ENCODE measurements around the gene SEC23A.

The SEC23A gene

DNA sequence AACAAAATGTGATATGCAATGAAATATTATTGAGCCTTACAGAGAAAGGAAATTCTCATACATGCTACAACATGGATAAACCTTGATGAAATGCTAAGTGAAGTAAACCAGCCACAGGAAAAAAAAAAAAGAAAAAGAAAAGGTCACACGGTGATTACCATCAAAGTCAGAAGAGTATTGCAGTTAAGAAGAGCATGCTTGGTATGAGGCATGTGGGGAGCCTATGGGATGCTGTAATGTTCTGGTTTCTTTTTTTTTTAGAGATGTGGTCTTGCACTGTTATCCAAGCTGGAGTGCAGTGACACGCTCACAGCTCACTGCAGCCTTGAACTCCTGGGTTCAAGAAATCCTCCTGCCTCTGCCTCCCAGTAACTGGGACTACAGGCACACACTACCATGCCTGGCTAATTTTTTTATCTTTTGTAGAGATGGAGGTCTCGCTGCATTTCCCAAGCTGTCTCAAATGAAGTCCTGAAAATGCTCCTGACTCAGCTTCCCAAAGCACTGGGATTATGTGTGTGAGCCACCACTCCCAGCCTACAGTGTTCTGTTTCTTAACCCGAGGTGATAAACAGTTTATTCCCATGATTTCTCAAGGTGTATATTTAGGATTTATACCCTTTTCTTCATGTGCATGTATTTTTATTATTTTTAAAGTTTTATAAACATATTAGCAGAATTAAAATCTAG is 96.2 kb downstream of the SEC23A start:
- DNase-seq (ENCODE audit: low read depth, low spot score) = peak; percentile 21
- no peak overlapping the region for H3K4me3 ChIP-seq (ENCODE audit: low read depth, low read length)
- CTCF ChIA-PET = interaction anchor here (0.8 to 1.8 kb wide), 4 partner anchors 9 to 285 kb away, joined by 3 to 7 read pairs (median 4); no protein-coding TSS in a partner anchor
- TF ChIP-seq, protein P1, sequence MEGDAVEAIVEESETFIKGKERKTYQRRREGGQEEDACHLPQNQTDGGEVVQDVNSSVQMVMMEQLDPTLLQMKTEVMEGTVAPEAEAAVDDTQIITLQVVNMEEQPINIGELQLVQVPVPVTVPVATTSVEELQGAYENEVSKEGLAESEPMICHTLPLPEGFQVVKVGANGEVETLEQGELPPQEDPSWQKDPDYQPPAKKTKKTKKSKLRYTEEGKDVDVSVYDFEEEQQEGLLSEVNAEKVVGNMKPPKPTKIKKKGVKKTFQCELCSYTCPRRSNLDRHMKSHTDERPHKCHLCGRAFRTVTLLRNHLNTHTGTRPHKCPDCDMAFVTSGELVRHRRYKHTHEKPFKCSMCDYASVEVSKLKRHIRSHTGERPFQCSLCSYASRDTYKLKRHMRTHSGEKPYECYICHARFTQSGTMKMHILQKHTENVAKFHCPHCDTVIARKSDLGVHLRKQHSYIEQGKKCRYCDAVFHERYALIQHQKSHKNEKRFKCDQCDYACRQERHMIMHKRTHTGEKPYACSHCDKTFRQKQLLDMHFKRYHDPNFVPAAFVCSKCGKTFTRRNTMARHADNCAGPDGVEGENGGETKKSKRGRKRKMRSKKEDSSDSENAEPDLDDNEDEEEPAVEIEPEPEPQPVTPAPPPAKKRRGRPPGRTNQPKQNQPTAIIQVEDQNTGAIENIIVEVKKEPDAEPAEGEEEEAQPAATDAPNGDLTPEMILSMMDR (IDR thresholded peaks at IDR 0.05; ENCODE audit: insufficient read depth, low read length, missing control alignments) = no peak
- POLR2A ChIA-PET = interaction anchor here (0.6 kb wide), 1 partner anchor 9 kb away, joined by 3 read pairs; no protein-coding TSS in a partner anchor

DNA sequence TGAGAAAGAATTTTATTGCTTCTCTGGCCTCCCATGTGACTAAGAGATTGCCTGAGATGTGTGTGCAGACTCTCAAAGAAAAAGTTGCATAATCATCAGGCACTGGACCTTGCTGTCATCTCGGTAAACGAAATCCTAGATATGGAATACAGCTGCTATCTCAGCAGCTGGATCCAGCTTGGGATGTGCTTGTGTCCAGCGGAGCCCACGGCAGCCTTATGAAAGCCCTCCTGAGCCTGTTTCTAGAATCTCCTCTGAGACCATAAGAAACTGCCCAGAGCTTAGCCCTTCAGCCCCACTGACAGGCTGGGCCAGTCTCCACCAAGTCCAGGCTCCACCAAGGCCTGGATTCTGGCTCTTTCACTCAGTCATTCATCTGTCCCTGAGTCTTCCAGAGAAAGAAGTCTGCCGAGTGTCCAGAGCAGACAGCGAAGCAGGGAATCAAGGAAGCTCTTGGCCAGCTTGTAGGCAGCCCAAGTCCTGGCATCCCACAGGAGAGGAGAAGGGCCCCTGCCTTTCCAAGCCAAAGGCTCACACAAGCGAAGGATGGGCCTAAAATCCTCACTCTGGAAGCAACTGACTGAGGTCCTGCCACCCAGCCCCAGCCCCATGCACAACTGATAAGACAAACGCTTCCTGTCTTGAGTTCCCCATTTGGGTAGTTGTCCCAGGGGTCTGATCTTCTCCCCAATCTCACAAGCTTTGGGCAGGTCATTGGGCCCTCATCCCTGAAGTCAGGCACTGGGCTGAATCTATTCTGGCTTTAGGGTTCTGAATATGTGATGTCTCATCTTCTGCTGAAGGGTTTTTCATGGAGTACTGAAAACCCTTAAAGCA is 97.8 kb downstream of the SEC23A start:
- ChIA-PET POLR2A (no interaction called here), CTCF (interaction anchor here (1.2 kb wide), 1 partner anchor 10 kb away, joined by 5 read pairs; no protein-coding TSS in a partner anchor)
- H3K4me3 ChIP-seq (ENCODE audit: low read depth, low read length) = no peak overlapping the region
- TF ChIP-seq, protein P1 (IDR thresholded peaks at IDR 0.05; ENCODE audit: insufficient read depth, low read length, missing control alignments) = no peak
- DNase-seq (ENCODE audit: low read depth, low spot score) = no peak

DNA sequence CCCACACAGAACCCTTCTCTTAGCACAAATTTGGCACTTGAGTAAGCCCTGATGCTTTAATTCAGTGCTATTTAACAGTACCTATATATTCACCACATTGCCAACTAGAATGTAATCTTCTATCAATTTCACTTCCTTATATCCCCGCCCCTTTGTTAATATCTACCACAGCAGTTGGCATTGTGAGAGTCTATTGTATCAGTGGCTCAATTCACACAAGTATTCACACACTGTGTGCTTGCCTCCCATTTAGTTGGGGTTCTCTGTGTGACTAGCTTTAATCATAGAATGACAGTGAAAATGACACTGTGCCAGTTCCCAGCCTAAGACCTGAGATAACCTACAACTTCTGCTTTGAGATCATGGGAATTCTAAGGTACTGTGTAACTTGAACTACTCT is 103.1 kb downstream of the SEC23A start:
- TF ChIP-seq, protein P1 (IDR thresholded peaks at IDR 0.05; ENCODE audit: insufficient read depth, low read length, missing control alignments) = no peak
- POLR2A ChIA-PET = no interaction called here
- DNase-seq (ENCODE audit: low read depth, low spot score) = no peak
- CTCF ChIA-PET = interaction anchor here (3.9 kb wide), 1 partner anchor 16 kb away, joined by 18 read pairs; no protein-coding TSS in a partner anchor
- no peak overlapping the region for H3K4me3 ChIP-seq (ENCODE audit: low read depth, low read length)

DNA sequence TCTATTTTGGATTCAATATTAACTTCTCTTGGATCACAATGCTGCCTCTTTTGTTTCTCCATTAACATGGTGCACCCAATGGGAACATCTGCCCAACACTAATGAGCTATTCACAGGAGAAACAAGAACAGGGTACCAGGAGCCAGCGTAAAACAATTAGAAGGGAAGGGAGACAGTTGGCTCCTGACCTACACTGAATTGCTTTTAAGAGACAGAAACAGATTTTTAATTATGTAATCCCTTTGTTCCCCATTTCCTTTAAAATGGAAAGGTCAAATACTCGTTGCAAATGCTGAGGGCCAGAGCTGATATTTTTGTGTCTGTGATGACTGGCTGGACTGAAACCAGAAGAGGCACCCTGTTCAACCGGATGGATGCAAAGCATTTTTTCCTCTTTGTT is 108.3 kb downstream of the SEC23A start:
- POLR2A ChIA-PET = no interaction called here
- CTCF ChIA-PET = no interaction called here
- no peak overlapping the region for H3K4me3 ChIP-seq (ENCODE audit: low read depth, low read length)
- no peak for DNase-seq (ENCODE audit: low read depth, low spot score)
- TF ChIP-seq, protein P1 (IDR thresholded peaks at IDR 0.05; ENCODE audit: insufficient read depth, low read length, missing control alignments) = no peak

DNA sequence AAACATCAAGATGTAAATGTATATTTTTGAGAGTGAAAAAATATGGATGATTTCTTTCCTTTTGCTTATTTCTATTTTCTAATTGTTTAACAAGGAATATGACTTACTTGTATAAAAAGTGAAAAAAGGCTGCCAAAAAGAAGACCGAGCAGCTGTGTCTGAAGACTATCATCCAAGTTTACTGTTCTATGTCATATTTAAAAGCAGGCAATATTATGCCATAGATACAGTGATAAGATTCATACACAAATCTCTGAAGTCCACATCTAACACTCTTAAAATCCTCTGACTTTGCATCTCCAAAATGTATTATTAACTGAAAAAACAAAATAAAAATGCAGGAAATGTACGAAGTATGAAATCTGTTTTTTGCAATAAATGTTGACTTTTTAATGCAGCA is 109.1 kb downstream of the SEC23A start:
- ChIA-PET POLR2A (no interaction called here), CTCF (interaction anchor here (1.0 kb wide), 1 partner anchor 9 kb away, joined by 3 read pairs; no protein-coding TSS in a partner anchor)
- H3K4me3 ChIP-seq (ENCODE audit: low read depth, low read length) = no peak overlapping the region
- TF ChIP-seq, protein P1 (IDR thresholded peaks at IDR 0.05; ENCODE audit: insufficient read depth, low read length, missing control alignments) = no peak
- no peak for DNase-seq (ENCODE audit: low read depth, low spot score)

All from AG04449 (cell line).